GM12878 (cell line): Measurements from ENCODE around the gene CALD1. TPM values are rescaled to one million over a fixed set of nuclear protein-coding genes. Genes with fewer than 3 reads are reported as not detected.

ENCODE experiments used
- ATAC-seq: fragments of 200-7000 bp; cut with Tn5 transposase; 3 replicates; pipeline ENCODE4 v1.9.1; 2020; ENCODE audit warnings: mild to moderate bottlenecking, moderate library complexity
- BruUV-seq: library from RNA; stranded (reverse); fragments of 400-500 nt; replicated peaks from 2 replicates; lab custom pipeline; 2021; lab: Mats Ljungman, UMichigan
- CTCF ChIA-PET: fragments of 300-600 bp; sonication (Branson Sonifier 250); formaldehyde crosslinking; extraction: SDS; loops from one replicate; lab custom pipeline; 2021; ENCODE audit warnings: inconsistent platforms; lab: Yijun Ruan, JAX
- POLR2A ChIA-PET: fragments of 350-600 bp; formaldehyde crosslinking; extraction: SDS; loops from one replicate; lab custom pipeline; 2021; ENCODE audit warnings: inconsistent platforms; lab: Charles Lee
- RAD21 ChIA-PET: fragments of 300-600 bp; sonication (Branson Sonifier 250); formaldehyde crosslinking; loops from one replicate; lab custom pipeline; 2023; ENCODE audit warnings: antibody characterized with exemption; ENCODE audit not compliant: unreplicated experiment; lab: Charles Lee
- SMC1A ChIA-PET: fragments of 300-600 bp; sonication (Branson Sonifier 250); formaldehyde crosslinking; loops from one replicate; lab custom pipeline; 2023; ENCODE audit not compliant: unreplicated experiment, uncharacterized antibody; lab: Charles Lee
- DNase-seq: peaks from one replicate; pipeline ENCODE4 v3.0.0-alpha.2; 2011; ENCODE audit warnings: low read depth, low spot score
- FAIRE-seq: peaks from 3 replicates; lab custom pipeline; 2011; peaks lifted over from hg19 to GRCh38; lab: Jason Lieb, UNC
- H2AFZ ChIP-seq: 2 replicates; pipeline ENCODE4 v1.6.0; 2011; ENCODE audit warnings: low read depth, low read length, control low read depth; ENCODE audit not compliant: control insufficient read depth
- H3K27ac ChIP-seq: 2 replicates; pipeline ENCODE4 v1.5.1; 2011; ENCODE audit warnings: control low read depth; ENCODE audit not compliant: control insufficient read depth, insufficient read depth
- H3K27me3 ChIP-seq, 2 experiments: replicated peaks in 1 of 2; 2 replicates each; pipeline versions ENCODE4 v1.6.0 to v1.6.1; 2011; ENCODE audit warnings: low read length in 1 of 2; ENCODE audit not compliant: control insufficient read depth in 2 of 2, insufficient read depth in 2 of 2
- H3K36me3 ChIP-seq, 2 experiments: 2 replicates each; pipeline ENCODE4 v1.5.1; 2011; ENCODE audit warnings: low read length in 1 of 2; ENCODE audit not compliant: control insufficient read depth in 2 of 2, insufficient read depth in 2 of 2
- H3K4me1 ChIP-seq: 2 replicates; pipeline ENCODE4 v1.6.1; 2011; ENCODE audit warnings: mild to moderate bottlenecking, low read length, moderate library complexity, mixed read lengths; ENCODE audit not compliant: control insufficient read depth, insufficient read depth
- H3K4me2 ChIP-seq: 2 replicates; pipeline ENCODE4 v1.6.0; 2011; ENCODE audit warnings: control low read depth; ENCODE audit not compliant: control insufficient read depth, insufficient read depth
- H3K4me3 ChIP-seq: fragments of 200-600 bp; sonication (generic); 2 replicates; pipeline ENCODE4 v1.5.1; 2016
- H3K79me2 ChIP-seq: 2 replicates; pipeline ENCODE4 v1.6.0; 2011; ENCODE audit warnings: low read length; ENCODE audit not compliant: control insufficient read depth, insufficient read depth
- H3K9ac ChIP-seq: 2 replicates; pipeline ENCODE4 v1.8.0; 2011; ENCODE audit warnings: low read length, control low read depth, mixed read lengths; ENCODE audit not compliant: control insufficient read depth, insufficient read depth
- H3K9me3 ChIP-seq: replicated peaks from 3 replicates; pipeline ENCODE4 v1.5.1; 2011; ENCODE audit warnings: mild to moderate bottlenecking, low read length; ENCODE audit not compliant: control insufficient read depth, insufficient read depth
- H4K20me1 ChIP-seq: 2 replicates; pipeline ENCODE4 v1.6.0; 2011; ENCODE audit not compliant: control insufficient read depth, insufficient read depth
- BHLHE40 ChIP-seq, 2 experiments: fragments of 450-650 bp in 1 of 2; IDR thresholded peaks; 2 replicates each; pipeline ENCODE4 v1.6.1; 2011 to 2017; ENCODE audit warnings: low read depth in 2 of 2, borderline replicate concordance in 1 of 2, improper control_type of control experiment in 1 of 2, low read length in 1 of 2, mild to moderate bottlenecking in 1 of 2
- CEBPB ChIP-seq, 2 experiments: fragments of 150-350 bp in 1 of 2; IDR thresholded peaks; 2 replicates each; pipeline ENCODE4 v1.6.1; 2012 to 2014; ENCODE audit warnings: low read depth in 2 of 2, low read length in 2 of 2, borderline replicate concordance in 1 of 2, inconsistent platforms in 1 of 2
- IRF3 ChIP-seq: fragments of 450-650 bp; IDR thresholded peaks from 2 replicates; pipeline ENCODE4 v1.6.1; 2014; ENCODE audit warnings: mild to moderate bottlenecking
- KDM1A ChIP-seq: fragments of 200-600 bp; sonication (generic); IDR thresholded peaks from 2 replicates; pipeline ENCODE4 v1.6.1; 2016; ENCODE audit warnings: borderline replicate concordance
- MEF2A ChIP-seq: IDR thresholded peaks from 2 replicates; pipeline ENCODE4 v1.6.1; 2011; ENCODE audit warnings: low read depth, mild to moderate bottlenecking, low read length, moderate library complexity; ENCODE audit not compliant: insufficient read depth
- NR2C2 ChIP-seq: IDR thresholded peaks from 2 replicates; pipeline ENCODE4 v1.6.1; 2011; ENCODE audit warnings: borderline replicate concordance, low read depth; ENCODE audit not compliant: control insufficient read depth, insufficient read length
- RCOR1 ChIP-seq: conservative IDR thresholded peaks from 2 replicates; pipeline ENCODE4 v1.6.1; 2012; ENCODE audit warnings: low read depth, low read length, improper control_type of control experiment
- USF1 ChIP-seq: IDR thresholded peaks from 2 replicates; pipeline ENCODE4 v1.6.1; 2011; ENCODE audit warnings: borderline replicate concordance, low read depth, mild to moderate bottlenecking, moderate library complexity, mixed read lengths, low read length; ENCODE audit not compliant: insufficient read depth; ENCODE audit errors: extremely low read length
- ZZZ3 ChIP-seq: IDR thresholded peaks from 2 replicates; pipeline ENCODE4 v1.6.1; 2011; ENCODE audit warnings: low read depth; ENCODE audit not compliant: control insufficient read depth, insufficient read length
- WGBS: methylation state at CpG from one replicate; pipeline ENCODE4 v1.1.6; 2016; ENCODE audit warnings: low lambda C conversion rate; ENCODE audit not compliant: insufficient replicate concordance, insufficient coverage; ENCODE audit errors: missing lambda C conversion rate; 5-methylcytosine and 5-hydroxymethylcytosine counted together
- in situ Hi-C: fragments of 300-500 bp; cut with MboI; formaldehyde crosslinking; loops from 9 replicates; pipeline ENCODE4 v1.14.3; 2018; ENCODE audit warnings: mixed read lengths
- intact Hi-C: fragments of 100-400 bp; cut with micrococcal nuclease; formaldehyde crosslinking; loops from one replicate; pipeline ENCODE4 v1.14.2; 2022; ENCODE audit not compliant: unreplicated experiment
- polyA plus RNA-seq, 11 experiments: library from polyadenylated mRNA; depleted of rRNA in 4 of 11; unstranded in 6 of 11; stranded (reverse) in 5 of 11; fragments of >200 nt; fragmentation: Nextera tagmentation in 4 of 11; fragmentation: Illumina TruSeq in 1 of 11; extraction: Ambion mirVana in 4 of 11; extraction: Trizol in 1 of 11; gene quantifications; 1 replicate in 1 of 11; 2 replicates in 10 of 11; pipeline versions ENCODE4 v1.2.1 to v1.2.3, GENCODE V29; 2011 to 2016; ENCODE audit warnings: inconsistent platforms in 2 of 11, missing spikeins in 2 of 11, low read depth in 1 of 11
- total RNA-seq, 4 experiments: library from RNA; depleted of rRNA in 3 of 4; stranded (reverse); fragments of >200 nt in 3 of 4; fragmentation: Illumina TruSeq in 1 of 4; extraction: Trizol in 1 of 4; gene quantifications; 2 replicates each; pipeline versions ENCODE4 v1.2.1 to v1.2.3, GENCODE V29; 2013 to 2021

CALD1 gene
- total and polyA plus RNA-seq, 10 of the 15 experiments (the other 5 are each of a cell fraction or from before 2014, with no cell fraction given) = 0.03 to 1.3 (median 0.22) TPM

GRCh38 chr7:134784251-134785049 is 5.0 kb downstream of the CALD1 start:
- 56% methylated on average over 9 of the region's 9 CpGs for WGBS
- Histone ChIP-seq H4K20me1 (no peaks in the 10 kb centered on the region), H3K9ac (no peak overlapping the region), H3K4me1 (peaks cover 4% of the 10 kb centered on the region), H2AFZ (no peak overlapping the region), H3K27me3 (no peaks in the 10 kb centered on the region; a peak in 2 of 4 replicates), H3K79me2 (no peaks in the 10 kb centered on the region), H3K4me2 (no peak overlapping the region), H3K36me3 (no peaks in the 10 kb centered on the region), H3K9me3 (no peaks in the 10 kb centered on the region), H3K4me3 (no peak overlapping the region), H3K27ac (no peak overlapping the region)
- no peak for ATAC-seq
- in situ Hi-C loops = no loop called here
- ChIA-PET CTCF (interaction anchor here (1.1 to 1.2 kb wide), 3 partner anchors 27 to 159 kb away, joined by 3 read pairs; no protein-coding TSS in a partner anchor), RAD21 (interaction anchor here (0.6 kb wide), 1 partner anchor 169 kb away, joined by 3 read pairs; no protein-coding TSS in a partner anchor), SMC1A (interaction anchor here (1.3 to 1.7 kb wide), 3 partner anchors 14 to 25 kb away, joined by 3 to 5 read pairs (median 4); no protein-coding TSS in a partner anchor), POLR2A (no interaction called here)
- intact Hi-C loops = no loop called here
- no peak for TF ChIP-seq RCOR1
- no peak for TF ChIP-seq USF1
- no peak for TF ChIP-seq BHLHE40 (IDR thresholded peaks at IDR 0.05; ENCODE audit: borderline replicate concordance in 1 of 2, low read depth in 2 of 2, low read length in 1 of 2)
- no peak for TF ChIP-seq MEF2A
- no peak for TF ChIP-seq CEBPB (IDR thresholded peaks at IDR 0.05; ENCODE audit: borderline replicate concordance in 1 of 2, low read depth in 2 of 2, low read length in 2 of 2)
- TF ChIP-seq ZZZ3 = no peak
- TF ChIP-seq NR2C2 = no peak
- TF ChIP-seq KDM1A = no peak
- TF ChIP-seq IRF3 = no peak
- no TSS peak for BruUV-seq
- DNase-seq = no peak
- no peak for FAIRE-seq
